ENCODE data around the gene HES1.

DNA sequence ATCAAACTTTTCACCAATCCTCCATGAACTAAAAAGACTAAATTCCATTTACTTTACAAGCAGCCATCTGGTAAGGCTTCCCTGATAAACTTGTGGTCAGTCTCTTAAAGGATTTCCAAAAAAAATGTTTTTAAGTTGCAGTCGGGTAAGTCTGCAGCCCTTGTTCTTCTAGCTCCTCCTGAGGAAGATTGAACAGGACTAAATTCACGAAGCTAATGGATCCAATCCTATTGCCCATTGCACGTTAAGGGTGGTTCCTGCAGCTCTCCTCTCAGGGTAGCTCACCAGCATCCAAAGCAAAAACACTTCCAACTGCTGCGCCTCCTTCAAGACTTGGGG lies 2.8 kb downstream of the HES1 start:
- TF ChIP-seq CTCF (optimal IDR thresholded peaks at IDR 0.05 in 1 of 3, IDR thresholded peaks at IDR 0.05 in 1 of 3, conservative IDR thresholded peaks at IDR 0.05 in 1 of 3; ENCODE audit: extremely low read depth in 1 of 3, insufficient read depth in 2 of 3, low read length in 3 of 3) (no peak), EZH2 (IDR thresholded peaks at IDR 0.05; ENCODE audit: low read length) (no peak)

Data from keratinocyte (primary cell).